HG03520 (cell line): Measurements from ENCODE around the gene TTC38.
"Not testable (repeated sequence)": the region's sequence is repeated elsewhere in the genome, so short reads cannot be mapped to it uniquely, and the experiment has no call there.

Experiments used
- ATAC-seq: cut with Tn5 transposase; IDR thresholded peaks from one replicate; pipeline ENCODE4 v1.9.1; 2021; ENCODE audit warnings: mild to moderate bottlenecking, moderate library complexity; ENCODE audit not compliant: unreplicated experiment

Gene TTC38

GRCh38 chr22:46293577-46294260, 25.9 kb downstream of the TTC38 start:
- ATAC-seq = no peak

- ATAC-seq = no peak
Observed at GRCh38 chr22:46294784-46295183, 27.0 kb downstream of the TTC38 start.

GRCh38 chr22:46295277-46295971, 27.6 kb downstream of the TTC38 start:
- ATAC-seq = no peak

GRCh38 chr22:46296257-46297150, 28.7 kb downstream of the TTC38 start, which contains the start of gene GTSE1:
Gene GTSE1 (plus strand): TSS chr22:46296870. CDS start chr22:46297401, 531 bp downstream.
- ATAC-seq = peak; percentile 79

- ATAC-seq = peak; percentile 9
Observed at GRCh38 chr22:46297151-46297812, 29.5 kb downstream of the TTC38 start.

- no peak for ATAC-seq
Observed at GRCh38 chr22:46299101-46299500, 31.3 kb downstream of the TTC38 start.

- ATAC-seq = no peak
Observed at GRCh38 chr22:46300491-46300890, 32.7 kb downstream of the TTC38 start.

- no peak for ATAC-seq
Observed at GRCh38 chr22:46303347-46303965, 35.6 kb downstream of the TTC38 start.

GRCh38 chr22:46308283-46308988, 40.6 kb downstream of the TTC38 start:
- ATAC-seq = no peak

GRCh38 chr22:46309526-46310085, 41.8 kb downstream of the TTC38 start:
- no peak for ATAC-seq

- ATAC-seq = no peak
Observed at GRCh38 chr22:46312056-46312455, 44.2 kb downstream of the TTC38 start.

- not testable (repeated sequence) for ATAC-seq
Observed at GRCh38 chr22:46312848-46313247, 45.0 kb downstream of the TTC38 start.

GRCh38 chr22:46315976-46316375, 48.2 kb downstream of the TTC38 start:
- no peak for ATAC-seq

GRCh38 chr22:46317646-46318045, 49.8 kb downstream of the TTC38 start:
- no peak for ATAC-seq

GRCh38 chr22:46318576-46318975, 50.8 kb downstream of the TTC38 start:
- ATAC-seq = no peak

- ATAC-seq = no peak
Observed at GRCh38 chr22:46319319-46319718, 51.5 kb downstream of the TTC38 start.

GRCh38 chr22:46320166-46320710, 52.4 kb downstream of the TTC38 start:
- ATAC-seq = no peak

GRCh38 chr22:46320716-46321386, 53.0 kb downstream of the TTC38 start:
- ATAC-seq = no peak

- ATAC-seq = no peak
Observed at GRCh38 chr22:46322711-46323110, 54.9 kb downstream of the TTC38 start.
